Body of pancreas (tissue), 4 donors: ENCODE data around the gene CCNDBP1.

Source experiments
- CTCF ChIP-seq, 7 experiments: fragments of 450-650 bp in 4 of 7; fragments of 200-600 bp in 3 of 7; sonication (generic) in 3 of 7; IDR thresholded peaks; one replicate each; pipeline ENCODE4 v1.5.1; 2016 to 2019; ENCODE audit warnings: antibody characterized with exemption in 7 of 7
- POLR2A ChIP-seq, 3 donors: fragments of 450-650 bp; IDR thresholded peaks; one replicate each; pipeline ENCODE4 v1.6.1; 2016; ENCODE audit warnings: antibody characterized with exemption in 3 of 3, mild to moderate bottlenecking in 2 of 3

- no peak for TF ChIP-seq CTCF (IDR thresholded peaks at IDR 0.05)
- TF ChIP-seq POLR2A (IDR thresholded peaks at IDR 0.05): no peak
These were observed 41.8 kb upstream of the CCNDBP1 start for GRCh38 chr15:43143203-43143941.
